Effector CD4-positive, alpha-beta T cell (primary cell): ENCODE data around the gene TBC1D1.

Source experiments
- DNase-seq: peaks from one replicate; pipeline ENCODE4 v3.0.0-alpha.2; 2020

The TBC1D1 gene

GRCh38 chr4:37995299-37995821, 104.5 kb downstream of the TBC1D1 start:
- no peak for DNase-seq

- DNase-seq = no peak
Measured at GRCh38 chr4:37995981-37996775, 105.3 kb downstream of the TBC1D1 start.

GRCh38 chr4:37998226-37998625, 107.3 kb downstream of the TBC1D1 start:
- no peak for DNase-seq

DNA sequence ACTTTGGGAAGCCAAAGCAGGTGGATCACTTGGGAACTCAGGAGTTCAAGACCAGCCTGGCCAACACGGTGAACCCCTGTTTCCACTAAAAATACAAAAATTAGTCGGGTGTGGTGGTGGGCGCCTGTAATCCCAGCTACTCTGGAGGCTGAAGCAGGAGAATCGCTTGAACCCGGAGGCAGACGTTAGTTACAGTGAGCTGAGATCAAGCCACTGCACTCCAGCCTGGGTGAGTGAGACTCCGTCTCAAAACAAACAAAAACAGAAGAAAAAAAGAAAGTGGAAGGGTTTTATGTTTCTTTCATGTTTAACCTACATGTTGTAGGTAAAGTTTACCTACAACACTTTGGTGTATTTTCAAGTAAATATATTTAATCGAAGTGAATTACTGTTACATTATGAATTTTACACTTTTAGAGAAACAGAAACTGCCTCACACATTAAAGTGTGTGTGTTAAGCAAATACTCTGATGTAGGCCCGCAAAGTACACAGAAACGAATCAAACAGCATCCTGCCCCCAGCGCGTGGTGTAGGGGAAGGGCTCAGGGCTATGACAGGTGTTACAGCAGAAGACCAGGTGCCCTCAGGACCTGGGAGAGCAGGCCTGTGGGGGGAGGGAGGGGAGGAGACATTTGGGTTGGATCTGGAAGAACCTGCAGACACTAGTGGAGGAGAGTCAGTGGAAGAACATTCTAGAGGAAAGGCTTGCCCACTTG, 108.3 kb downstream of the TBC1D1 start:
- no peak for DNase-seq

- DNase-seq = no peak
Measured at GRCh38 chr4:37999965-38000364, 109.1 kb downstream of the TBC1D1 start.

DNA sequence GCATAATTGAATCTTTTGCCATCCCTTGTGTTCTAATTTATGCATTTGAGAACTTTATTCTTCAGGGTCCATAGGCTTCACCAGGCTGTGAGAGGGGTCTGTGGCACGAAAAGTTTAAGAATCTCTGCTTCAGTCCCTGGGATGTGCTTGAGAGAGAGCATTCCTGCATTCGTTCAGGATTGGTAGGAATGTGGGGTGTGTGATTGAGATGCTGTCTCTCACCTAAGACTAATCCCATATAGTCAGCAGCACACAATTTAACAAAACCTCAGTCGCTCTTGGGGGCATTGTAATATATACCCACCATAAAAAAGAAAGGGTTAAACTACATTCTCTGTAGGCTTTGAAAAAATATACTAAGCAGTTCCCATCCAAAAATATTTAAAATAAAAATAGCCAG, 111.0 kb downstream of the TBC1D1 start:
- DNase-seq = no peak

GRCh38 chr4:38002451-38003071, 111.7 kb downstream of the TBC1D1 start:
- DNase-seq = no peak

DNA sequence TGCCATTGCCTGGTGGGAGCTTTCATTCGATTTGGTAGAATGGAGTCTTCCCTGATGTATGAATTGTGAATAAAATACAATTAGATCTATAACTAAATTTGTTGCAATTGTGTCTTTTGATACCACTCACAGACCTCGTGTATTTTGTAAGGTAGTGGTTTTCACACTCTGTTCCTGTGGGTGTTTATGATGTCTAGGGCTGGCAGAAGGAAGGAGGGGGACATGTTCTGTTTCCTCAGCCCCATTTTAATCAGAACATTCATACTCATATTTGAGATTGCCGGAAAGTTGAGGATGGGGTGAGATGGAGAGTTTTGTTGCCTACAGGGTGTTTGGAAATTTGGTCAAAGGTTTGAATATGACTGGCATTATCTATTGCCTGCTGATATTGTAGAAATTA, 112.2 kb downstream of the TBC1D1 start:
- DNase-seq = no peak

DNA sequence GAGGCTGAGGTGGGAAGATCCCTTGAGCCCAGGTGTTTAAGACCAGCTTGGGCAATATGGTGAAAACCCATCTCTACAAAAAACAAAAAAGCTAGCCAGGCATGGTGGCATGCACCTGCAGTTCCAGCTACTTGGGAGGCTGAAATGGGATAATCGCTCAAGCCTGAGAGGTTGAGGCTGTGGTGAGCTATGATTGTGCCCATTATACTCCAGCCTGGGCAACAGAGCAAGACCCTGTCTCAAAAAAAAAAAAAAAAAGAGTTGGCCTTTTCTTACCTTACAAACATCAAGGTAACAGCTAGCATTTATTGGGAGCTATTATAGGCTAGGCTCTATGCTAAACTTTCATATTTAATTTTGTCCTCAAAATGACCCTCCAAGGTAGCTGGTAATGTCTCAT, 112.7 kb downstream of the TBC1D1 start:
- DNase-seq = no peak

- DNase-seq = no peak
Measured at GRCh38 chr4:38004062-38004461, 113.2 kb downstream of the TBC1D1 start.

DNA sequence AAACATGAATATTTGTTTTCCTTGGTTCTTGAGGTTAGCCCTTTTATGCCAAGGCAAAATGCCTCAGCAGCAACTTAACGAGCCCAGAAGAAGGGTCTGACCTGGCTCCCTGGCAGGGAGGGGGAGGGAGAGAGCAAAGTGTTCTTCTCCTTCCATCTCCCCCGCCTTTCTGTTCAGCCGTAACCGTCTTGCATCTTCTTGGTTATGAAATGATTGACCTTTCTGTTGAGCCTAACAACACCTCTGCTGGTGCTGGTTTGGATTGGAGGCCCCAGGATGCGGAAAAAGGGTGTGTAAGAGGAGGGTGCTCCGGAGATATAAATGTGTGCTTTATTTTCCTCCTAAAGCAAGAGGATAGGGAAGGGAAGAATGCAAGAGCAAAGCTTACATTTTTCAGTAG, 114.0 kb downstream of the TBC1D1 start:
- DNase-seq = no peak

DNA sequence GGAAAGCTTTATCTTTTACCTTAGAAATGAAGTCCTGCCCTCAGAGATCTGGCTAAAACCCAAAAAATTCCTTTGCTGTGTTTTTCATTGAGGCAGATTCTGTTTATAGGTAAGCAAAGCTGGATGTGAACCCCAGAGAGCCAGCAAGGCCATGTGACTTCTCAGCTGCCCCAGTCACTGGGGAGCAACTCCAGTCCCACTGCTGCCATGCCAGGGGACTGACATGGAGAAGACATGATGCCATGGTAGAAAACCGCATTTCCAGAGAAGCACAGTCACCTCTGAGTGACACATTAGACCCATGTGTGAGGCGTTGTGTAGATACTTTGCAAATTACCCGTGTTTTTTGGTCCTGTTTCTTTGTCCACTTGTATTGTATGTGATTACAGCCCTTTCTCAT, 114.8 kb downstream of the TBC1D1 start:
- DNase-seq = no peak

DNA sequence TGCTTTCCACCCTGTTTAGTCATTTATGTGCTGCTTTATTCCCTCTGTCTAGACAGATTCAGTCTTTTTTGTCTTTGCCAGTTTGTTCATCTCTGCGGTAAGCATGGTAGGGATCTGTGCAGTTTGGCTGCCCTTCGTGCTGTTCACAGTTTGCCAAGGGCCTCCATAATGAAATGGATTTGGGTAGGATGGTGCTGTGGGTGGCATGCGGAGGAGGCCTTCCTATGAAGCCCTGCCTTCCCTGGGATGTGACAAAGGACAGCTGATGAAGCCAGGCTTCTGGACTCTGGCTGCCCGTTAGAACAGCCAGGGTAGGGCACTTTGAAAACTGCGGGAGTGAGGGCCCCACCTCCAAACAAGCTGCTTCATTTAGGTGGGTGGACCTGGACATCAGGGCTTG, 116.8 kb downstream of the TBC1D1 start:
- no peak for DNase-seq

GRCh38 chr4:38008571-38009021, 117.7 kb downstream of the TBC1D1 start:
- no peak for DNase-seq

- DNase-seq = no peak
Measured at GRCh38 chr4:38009421-38009820, 118.5 kb downstream of the TBC1D1 start.

GRCh38 chr4:38009949-38010348, 119.1 kb downstream of the TBC1D1 start:
- DNase-seq = no peak

- DNase-seq = no peak
Measured at GRCh38 chr4:38011511-38012162, 120.8 kb downstream of the TBC1D1 start.

DNA sequence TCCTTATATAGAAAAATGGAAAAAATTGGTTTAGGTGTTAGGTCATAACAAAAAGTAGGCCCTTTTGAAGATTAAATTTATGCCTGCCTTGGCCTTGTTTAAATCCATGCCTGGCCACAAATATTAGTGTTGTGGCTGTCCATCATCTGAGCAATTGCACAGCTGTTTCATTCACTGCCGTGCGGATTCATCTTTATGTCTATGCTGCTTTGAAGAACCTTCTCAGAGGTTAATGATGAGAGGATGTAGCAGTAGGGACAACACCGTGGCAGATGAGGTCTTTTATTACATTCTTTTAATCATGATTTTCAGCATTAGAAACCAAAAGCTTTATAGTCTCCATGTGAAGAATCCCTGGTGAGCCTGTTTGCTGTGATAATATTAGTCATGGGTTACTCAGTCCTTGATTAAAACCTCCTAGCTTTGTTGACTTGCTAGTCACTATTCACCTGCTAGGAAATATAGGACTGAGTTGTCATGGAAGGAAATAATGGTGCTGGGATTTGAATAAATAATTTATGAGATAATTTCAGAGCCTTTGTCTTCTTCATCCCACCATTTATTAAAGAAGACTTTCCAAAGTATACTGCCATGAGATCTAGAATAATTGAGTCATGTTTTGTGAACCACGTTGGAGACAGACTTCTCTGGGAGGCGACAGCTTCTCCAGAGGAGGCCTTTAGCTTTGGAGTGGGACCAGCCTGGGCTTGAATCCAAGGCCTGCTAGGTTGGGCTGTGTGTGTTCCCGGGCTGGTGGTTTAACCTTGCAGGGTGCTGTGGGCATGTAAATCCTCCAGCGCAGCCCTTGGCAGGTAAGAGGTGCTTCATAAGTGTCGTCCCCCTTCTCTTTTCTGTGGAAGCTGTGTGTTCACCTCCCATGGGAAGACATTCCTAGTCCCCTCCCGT, 122.8 kb downstream of the TBC1D1 start:
- DNase-seq = no peak

DNA sequence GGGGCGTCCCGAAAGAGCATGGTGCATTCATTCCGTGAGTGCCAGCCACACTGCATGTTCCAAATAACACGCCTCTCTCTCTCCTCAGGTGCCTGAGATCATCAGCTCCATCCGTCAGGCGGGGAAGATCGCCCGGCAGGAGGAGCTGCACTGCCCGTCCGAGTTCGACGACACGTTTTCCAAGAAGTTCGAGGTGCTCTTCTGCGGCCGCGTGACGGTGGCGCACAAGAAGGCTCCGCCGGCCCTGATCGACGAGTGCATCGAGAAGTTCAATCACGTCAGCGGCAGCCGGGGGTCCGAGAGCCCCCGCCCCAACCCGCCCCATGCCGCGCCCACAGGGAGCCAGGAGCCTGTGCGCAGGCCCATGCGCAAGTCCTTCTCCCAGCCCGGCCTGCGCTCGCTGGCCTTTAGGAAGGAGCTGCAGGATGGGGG, 123.6 kb downstream of the TBC1D1 start:
- DNase-seq = no peak

DNA sequence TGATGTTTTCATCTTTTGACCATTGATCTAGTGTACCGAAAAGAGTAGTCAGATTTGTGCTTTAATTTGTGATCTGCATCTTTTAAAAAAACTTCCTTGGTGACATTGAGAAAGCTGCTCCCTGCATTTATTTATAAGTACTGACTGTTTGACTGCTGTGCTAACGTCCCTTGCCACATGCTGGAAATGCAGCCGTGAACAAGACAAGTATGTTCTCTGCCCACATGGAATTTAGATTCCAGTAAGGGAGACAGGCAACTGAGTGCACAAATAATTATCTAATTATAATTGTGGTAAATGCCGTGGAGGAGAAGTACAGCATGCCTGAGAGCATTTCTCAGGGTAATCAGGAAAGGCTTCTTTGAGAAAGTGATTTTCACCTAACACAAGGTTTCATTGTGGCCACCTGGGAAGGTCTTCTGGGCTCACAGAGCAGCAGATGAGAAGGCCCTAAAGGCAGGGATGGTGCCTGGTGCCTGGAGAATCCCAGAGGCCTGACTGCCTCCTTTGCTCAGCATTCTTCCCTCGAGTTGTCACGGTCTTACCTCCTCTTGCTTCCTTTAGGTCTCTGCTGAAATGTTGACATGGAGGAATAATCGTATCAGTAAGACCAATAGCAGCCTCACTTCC, 125.1 kb downstream of the TBC1D1 start:
- DNase-seq = no peak

DNA sequence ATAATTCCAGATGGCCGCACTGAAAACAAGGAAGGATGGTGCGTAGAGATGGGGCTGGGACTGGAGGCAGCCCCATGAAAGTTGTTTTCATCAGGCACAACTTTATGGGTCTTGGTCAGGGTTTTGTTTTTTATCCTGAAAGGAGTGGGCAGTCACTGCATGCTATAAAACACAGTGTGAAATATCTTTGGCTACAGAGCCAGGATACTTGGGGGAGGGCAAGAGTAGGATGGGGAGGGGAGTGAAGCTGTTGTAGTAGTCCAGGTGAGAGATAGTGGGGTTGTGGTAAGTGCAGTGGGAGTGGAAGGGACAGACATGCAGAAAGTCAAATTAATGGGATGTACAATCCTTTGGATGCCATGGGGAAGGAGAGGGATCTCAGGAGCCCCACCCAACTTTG, 125.8 kb downstream of the TBC1D1 start:
- DNase-seq = no peak
